Right lobe of liver (tissue), 4 donors: Measurements from ENCODE around the gene SCNN1B.

Source experiments
- POLR2A ChIP-seq: fragments of 450-650 bp; IDR thresholded peaks from one replicate; pipeline ENCODE4 v1.6.1; 2017; ENCODE audit warnings: antibody characterized with exemption, mild to moderate bottlenecking
- TF ChIP-seq, protein P1 (sequence below), 4 donors: fragments of 200-600 bp in 3 of 4; fragments of 450-650 bp in 1 of 4; IDR thresholded peaks; one replicate each; pipeline versions ENCODE4 v1.5.1 to v1.8.0; 2016 to 2022; ENCODE audit warnings: antibody characterized with exemption in 4 of 4, mild to moderate bottlenecking in 2 of 4
- donor health status: DM: no; HTN: no; CAD: no.
- donor health status: DM: no; HTN: no; CAD: no.
- donor health status: DM: no; HTN: yes; CAD: no.

DNA sequence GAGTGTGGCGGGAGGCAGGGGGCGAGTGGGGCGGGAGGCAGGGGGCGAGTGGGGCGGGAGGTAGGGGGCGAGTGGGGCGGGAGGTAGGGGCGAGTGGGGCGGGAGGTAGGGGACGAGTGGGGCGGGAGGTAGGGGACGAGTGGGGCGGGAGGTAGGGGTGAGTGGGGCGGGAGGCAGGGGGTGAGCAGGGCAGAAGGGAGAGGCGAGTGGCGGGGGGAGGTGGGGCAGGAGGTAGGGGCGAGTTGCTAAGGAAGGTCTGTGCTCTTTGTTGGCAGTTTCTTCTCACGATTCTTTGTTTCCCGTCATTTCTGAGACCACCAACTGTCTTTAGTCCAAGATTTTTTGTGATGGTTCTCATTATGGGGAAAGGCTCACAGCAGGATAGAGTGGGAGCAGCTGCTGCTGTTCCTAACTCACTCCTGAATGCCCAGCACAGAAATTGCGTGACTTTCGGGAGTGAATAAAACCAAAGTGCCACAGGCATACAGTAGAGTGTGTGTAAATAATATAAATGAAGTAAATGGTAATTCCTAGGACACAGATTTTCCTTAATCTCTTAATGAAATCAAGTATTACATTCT lies 106.2 kb downstream of the SCNN1B start:
- TF ChIP-seq, protein P1, sequence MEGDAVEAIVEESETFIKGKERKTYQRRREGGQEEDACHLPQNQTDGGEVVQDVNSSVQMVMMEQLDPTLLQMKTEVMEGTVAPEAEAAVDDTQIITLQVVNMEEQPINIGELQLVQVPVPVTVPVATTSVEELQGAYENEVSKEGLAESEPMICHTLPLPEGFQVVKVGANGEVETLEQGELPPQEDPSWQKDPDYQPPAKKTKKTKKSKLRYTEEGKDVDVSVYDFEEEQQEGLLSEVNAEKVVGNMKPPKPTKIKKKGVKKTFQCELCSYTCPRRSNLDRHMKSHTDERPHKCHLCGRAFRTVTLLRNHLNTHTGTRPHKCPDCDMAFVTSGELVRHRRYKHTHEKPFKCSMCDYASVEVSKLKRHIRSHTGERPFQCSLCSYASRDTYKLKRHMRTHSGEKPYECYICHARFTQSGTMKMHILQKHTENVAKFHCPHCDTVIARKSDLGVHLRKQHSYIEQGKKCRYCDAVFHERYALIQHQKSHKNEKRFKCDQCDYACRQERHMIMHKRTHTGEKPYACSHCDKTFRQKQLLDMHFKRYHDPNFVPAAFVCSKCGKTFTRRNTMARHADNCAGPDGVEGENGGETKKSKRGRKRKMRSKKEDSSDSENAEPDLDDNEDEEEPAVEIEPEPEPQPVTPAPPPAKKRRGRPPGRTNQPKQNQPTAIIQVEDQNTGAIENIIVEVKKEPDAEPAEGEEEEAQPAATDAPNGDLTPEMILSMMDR (IDR thresholded peaks at IDR 0.05): no peak
- TF ChIP-seq POLR2A: no peak
